Fibroblast of lung (primary cell): ENCODE results near the gene ALDH3A1. TPM values are rescaled to one million over a fixed set of nuclear protein-coding genes. Genes with fewer than 3 reads are reported as not detected.

Source experiments
- DNase-seq, 2 donors: peaks; one replicate each; pipeline versions ENCODE4 v3.0.0 to v3.0.0-alpha.2; 2010; ENCODE audit warnings: low read depth in 2 of 2
- H2AFZ ChIP-seq: 2 replicates; pipeline ENCODE4 v1.5.1; 2012; ENCODE audit warnings: low read length, control low read depth, inconsistent platforms
- H3K27ac ChIP-seq: 2 replicates; pipeline ENCODE4 v1.5.1; 2011; ENCODE audit warnings: low read length, control low read depth; ENCODE audit not compliant: insufficient read depth
- H3K27me3 ChIP-seq: 2 replicates; pipeline ENCODE4 v1.5.1; 2011; ENCODE audit warnings: mild to moderate bottlenecking, low read length; ENCODE audit not compliant: control insufficient read depth, insufficient read depth
- H3K36me3 ChIP-seq: 2 replicates; pipeline ENCODE4 v1.5.1; 2011; ENCODE audit warnings: low read length; ENCODE audit not compliant: control insufficient read depth, insufficient read depth
- H3K4me1 ChIP-seq: 2 replicates; pipeline ENCODE4 v1.5.1; 2011; ENCODE audit warnings: low read length; ENCODE audit not compliant: control insufficient read depth, insufficient read depth; ENCODE audit errors: extremely low read depth
- H3K4me2 ChIP-seq: 2 replicates; pipeline ENCODE4 v1.5.1; 2011; ENCODE audit warnings: low read length, control low read depth; ENCODE audit not compliant: insufficient read depth; ENCODE audit errors: extremely low read depth
- H3K4me3 ChIP-seq, 4 experiments: fragments of 200-600 bp in 1 of 4; sonication (generic) in 1 of 4; replicated peaks in 1 of 4; 2 replicates each; pipeline ENCODE4 v1.5.1; 2011 to 2016; ENCODE audit warnings: low read length in 4 of 4, low read depth in 3 of 4, mild to moderate bottlenecking in 3 of 4, control low read depth in 2 of 4, inconsistent platforms in 1 of 4, mixed read lengths in 1 of 4; ENCODE audit not compliant: insufficient read depth in 1 of 4; ENCODE audit errors: control extremely low read depth in 1 of 4
- H3K79me2 ChIP-seq: 2 replicates; pipeline ENCODE4 v1.5.1; 2012; ENCODE audit warnings: mild to moderate bottlenecking, low read length, inconsistent platforms; ENCODE audit not compliant: control insufficient read depth, insufficient read depth
- H3K9ac ChIP-seq: 2 replicates; pipeline ENCODE4 v1.5.1; 2011; ENCODE audit warnings: mild to moderate bottlenecking, low read length, control low read depth; ENCODE audit not compliant: insufficient read depth
- H3K9me3 ChIP-seq: 2 replicates; pipeline ENCODE4 v1.5.1; 2012; ENCODE audit warnings: low read depth, low read length; ENCODE audit not compliant: control insufficient read depth, insufficient read depth
- H4K20me1 ChIP-seq: 2 replicates; pipeline ENCODE4 v1.5.1; 2011; ENCODE audit warnings: low read length; ENCODE audit not compliant: control insufficient read depth, insufficient read depth; ENCODE audit errors: extremely low read depth
- CTCF ChIP-seq, 2 donors: IDR thresholded peaks in 1 of 2; conservative IDR thresholded peaks in 1 of 2; 1 replicate in 1 of 2; 2 replicates in 1 of 2; pipeline ENCODE4 v1.5.1; 2011 to 2012; ENCODE audit warnings: low read length in 2 of 2, control low read depth in 1 of 2, inconsistent platforms in 1 of 2, low read depth in 1 of 2, mild to moderate bottlenecking in 1 of 2
- EZH2 ChIP-seq: IDR thresholded peaks from 2 replicates; pipeline ENCODE4 v1.5.1; 2012; ENCODE audit warnings: low read length, control low read depth, mild to moderate bottlenecking; ENCODE audit errors: missing control alignments
- polyA plus RNA-seq, 2 donors: library from polyadenylated mRNA; depleted of rRNA in 1 of 2; stranded (reverse) in 1 of 2; unstranded in 1 of 2; fragments of >200 nt; gene quantifications; 2 replicates each; pipeline ENCODE4 v1.2.1, GENCODE V29; 2011 to 2012; ENCODE audit warnings: missing spikeins in 1 of 2
- total RNA-seq: library from RNA; depleted of rRNA; stranded (reverse); fragments of >200 nt; gene quantifications from 2 replicates; pipeline ENCODE4 v1.2.1, GENCODE V29; 2014

The ALDH3A1 gene
- total and polyA plus RNA-seq, 2 donors (not counting 1 experiment from before 2014, with no cell fraction given) = 0.17 to 1.0 TPM

DNA sequence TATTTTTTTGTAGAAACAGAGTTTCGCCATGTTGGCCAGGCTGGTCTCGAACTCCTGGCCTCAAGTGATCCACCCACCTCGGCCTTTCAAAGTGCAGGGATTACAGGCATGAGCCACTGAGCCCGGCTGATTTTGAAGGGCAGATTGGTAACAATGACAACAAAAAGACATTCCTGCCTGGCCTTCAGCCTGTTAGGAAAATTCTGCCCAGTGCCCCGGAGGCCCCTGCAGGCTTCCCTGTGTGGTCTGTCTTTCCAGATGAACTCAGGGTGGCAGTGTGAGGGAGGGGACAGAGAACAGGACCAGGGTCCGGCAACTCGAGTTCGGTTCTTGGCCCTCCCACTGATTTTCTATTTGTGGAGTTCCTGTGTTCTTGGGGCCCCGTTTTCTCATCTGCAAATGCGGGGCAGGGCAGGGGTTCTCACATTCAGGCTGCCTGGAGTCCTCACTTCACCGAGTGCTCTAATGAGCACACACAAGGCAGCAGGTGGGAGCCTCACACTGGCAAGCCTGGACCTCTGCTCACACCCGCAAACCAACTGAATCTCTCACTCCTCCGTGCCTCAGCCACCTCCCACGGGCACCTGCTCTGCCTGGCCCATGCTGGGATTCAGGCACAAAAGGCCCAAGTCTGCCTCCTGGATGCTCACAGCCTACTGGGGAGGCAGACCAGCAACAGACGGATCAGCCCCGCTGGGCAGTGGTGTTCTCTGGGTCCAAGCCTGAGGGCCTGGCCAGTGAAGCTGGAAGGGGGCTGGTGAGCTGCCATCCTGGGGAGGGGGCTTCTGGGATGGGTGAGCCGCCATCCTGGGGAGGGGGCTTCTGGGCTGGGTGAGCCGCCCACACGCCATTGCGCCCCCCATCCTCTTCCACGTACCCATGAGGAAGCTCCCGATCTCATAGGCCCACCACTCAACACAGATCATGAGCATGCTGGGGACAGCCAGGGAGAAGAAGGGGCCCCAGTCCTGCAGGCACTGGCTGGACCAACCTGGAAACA is 42.0 kb downstream of the ALDH3A1 start:
- Histone ChIP-seq H3K27ac (no peak overlapping the region), H3K27me3 (no peaks in the 10 kb centered on the region), H3K9me3 (no peaks in the 10 kb centered on the region), H3K79me2 (no peaks in the 10 kb centered on the region), H3K36me3 (no peaks in the 10 kb centered on the region), H4K20me1 (no peaks in the 10 kb centered on the region), H3K9ac (no peak overlapping the region), H3K4me1 (no peaks in the 10 kb centered on the region), H3K4me2 (no peak overlapping the region), H3K4me3 (no peak overlapping the region), H2AFZ (no peak overlapping the region)
- no peak for DNase-seq
- TF ChIP-seq EZH2 (no peak), CTCF (conservative IDR thresholded peaks at IDR 0.05 in 1 of 2, IDR thresholded peaks at IDR 0.05 in 1 of 2; ENCODE audit: low read depth in 1 of 2, low read length in 2 of 2) (no peak)

GRCh38 chr17:19705201-19705600 is 42.9 kb downstream of the ALDH3A1 start:
- DNase-seq = no peak
- H3K27ac ChIP-seq = no peak overlapping the region
- TF ChIP-seq EZH2 (no peak), CTCF (conservative IDR thresholded peaks at IDR 0.05 in 1 of 2, IDR thresholded peaks at IDR 0.05 in 1 of 2; ENCODE audit: low read depth in 1 of 2, low read length in 2 of 2) (no peak)
- no peaks in the 10 kb centered on the region for H3K4me1 ChIP-seq
- H3K4me2 ChIP-seq = no peak overlapping the region
- H3K27me3 ChIP-seq = no peaks in the 10 kb centered on the region
- no peaks in the 10 kb centered on the region for H3K79me2 ChIP-seq
- H2AFZ ChIP-seq = no peak overlapping the region
- H3K36me3 ChIP-seq = no peaks in the 10 kb centered on the region
- H3K4me3 ChIP-seq = no peak overlapping the region
- no peak overlapping the region for H3K9ac ChIP-seq
- H4K20me1 ChIP-seq = no peaks in the 10 kb centered on the region
- H3K9me3 ChIP-seq = no peaks in the 10 kb centered on the region

- Histone ChIP-seq H3K9me3 (no peaks in the 10 kb centered on the region), H3K4me3 (no peak overlapping the region), H3K27ac (no peak overlapping the region), H3K9ac (no peak overlapping the region), H4K20me1 (no peaks in the 10 kb centered on the region), H3K79me2 (no peaks in the 10 kb centered on the region), H3K4me2 (no peak overlapping the region), H3K36me3 (no peaks in the 10 kb centered on the region), H3K4me1 (no peaks in the 10 kb centered on the region), H3K27me3 (no peaks in the 10 kb centered on the region), H2AFZ (no peak overlapping the region)
- TF ChIP-seq EZH2 (no peak), CTCF (conservative IDR thresholded peaks at IDR 0.05 in 1 of 2, IDR thresholded peaks at IDR 0.05 in 1 of 2; ENCODE audit: low read depth in 1 of 2, low read length in 2 of 2) (no peak)
- no peak for DNase-seq
Observed at GRCh38 chr17:19703828-19704613, 44.1 kb downstream of the ALDH3A1 start.
